Activated naive CD8-positive, alpha-beta T cell treated with anti-CD3 and anti-CD28 coated beads, Interleukin-2, amount 10 ng/mL, durations not matched to agents 7 days and 5 days (primary cell): ENCODE measurements around the gene CAND2. TPM values are rescaled to one million over a fixed set of nuclear protein-coding genes. Genes with fewer than 3 reads are reported as not detected.

Experiments
- total RNA-seq, 2 experiments: library from RNA; stranded (reverse); gene quantifications; one replicate each; pipeline ENCODE4 v1.2.3, GENCODE V29; 2021

Gene CAND2
- total RNA-seq, 2 experiments from 2014 or later = 0.79 to 0.97 TPM

Other genes starting within 250 kb of the CAND2 start
- gene MKRN2, start 239.6 kb upstream of the CAND2 start, total RNA-seq = 10 to 100 TPM; 25.2 to 26.4 TPM
- 10 to 100 TPM; 95.8 to 97.6 TPM for gene RAF1, start 132.6 kb upstream of the CAND2 start, total RNA-seq
- gene TMEM40, start 37.4 kb upstream of the CAND2 start, total RNA-seq = not detected
- gene RPL32, start 44.9 kb downstream of the CAND2 start, total RNA-seq = 1,000 to 10,000 TPM; 2,162 to 2,195 TPM